H4 (cell line): ENCODE measurements around the gene PCDHGA3. TPM values are rescaled to one million over a fixed set of nuclear protein-coding genes. Genes with fewer than 3 reads are reported as not detected.
"Not testable (repeated sequence)": the region's sequence is repeated elsewhere in the genome, so short reads cannot be mapped to it uniquely, and the experiment has no call there.

ENCODE experiments used
- DNase-seq: peaks from one replicate; pipeline ENCODE4 v3.0.0-alpha.2; 2015; ENCODE audit warnings: low spot score
- total RNA-seq: library from RNA; depleted of rRNA; stranded (reverse); fragments of >200 nt; shearing (Covaris generic); gene quantifications from 2 replicates; pipeline ENCODE4 v1.2.3, GENCODE V29; 2014; rRNA removed

Gene PCDHGA3
- total RNA-seq, 1 experiment from 2014 or later: 11.5 TPM

DNA sequence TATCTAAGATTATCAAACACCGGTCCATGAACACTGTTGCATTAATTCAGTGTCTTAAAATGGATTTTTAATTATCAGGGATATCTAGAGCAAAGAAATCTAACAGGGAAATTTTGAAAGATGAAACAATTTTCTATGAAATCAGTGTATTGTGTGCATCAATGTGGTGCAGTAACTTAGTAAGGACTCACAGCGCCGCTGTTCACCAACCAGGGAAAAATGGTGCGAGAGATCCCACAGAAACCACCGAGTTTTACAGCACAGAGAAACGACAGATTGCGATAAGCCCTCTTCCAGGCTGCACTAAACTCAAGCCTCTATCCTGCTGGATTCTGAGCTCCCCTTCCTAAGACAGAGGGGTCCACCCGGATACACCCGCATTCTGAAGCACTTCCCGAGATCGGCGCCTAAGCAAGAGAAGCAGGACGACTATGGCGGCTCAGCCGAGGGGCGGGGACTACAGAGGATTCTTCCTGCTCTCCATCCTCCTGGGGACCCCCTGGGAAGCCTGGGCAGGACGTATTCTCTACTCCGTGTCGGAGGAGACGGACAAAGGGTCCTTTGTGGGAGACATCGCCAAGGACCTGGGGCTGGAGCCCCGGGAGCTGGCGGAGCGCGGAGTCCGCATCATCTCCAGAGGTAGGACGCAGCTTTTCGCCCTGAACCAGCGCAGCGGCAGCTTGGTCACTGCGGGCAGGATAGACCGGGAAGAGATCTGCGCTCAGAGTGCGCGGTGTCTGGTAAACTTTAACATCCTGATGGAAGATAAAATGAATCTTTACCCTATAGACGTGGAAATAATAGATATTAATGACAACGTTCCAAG lies 39.1 kb downstream of the PCDHGA3 start, which contains the start of gene PCDHGA7:
PCDHGA7 (plus strand) TSS at position 274 of the 826 bp plus-strand sequence; CDS start at position 432, 158 bp downstream.
- no peak for DNase-seq

GRCh38 chr5:141383345-141383744 lies 39.7 kb downstream of the PCDHGA3 start:
- no peak for DNase-seq

- DNase-seq: no peak
Measured at GRCh38 chr5:141384471-141385267, 41.0 kb downstream of the PCDHGA3 start.

DNA sequence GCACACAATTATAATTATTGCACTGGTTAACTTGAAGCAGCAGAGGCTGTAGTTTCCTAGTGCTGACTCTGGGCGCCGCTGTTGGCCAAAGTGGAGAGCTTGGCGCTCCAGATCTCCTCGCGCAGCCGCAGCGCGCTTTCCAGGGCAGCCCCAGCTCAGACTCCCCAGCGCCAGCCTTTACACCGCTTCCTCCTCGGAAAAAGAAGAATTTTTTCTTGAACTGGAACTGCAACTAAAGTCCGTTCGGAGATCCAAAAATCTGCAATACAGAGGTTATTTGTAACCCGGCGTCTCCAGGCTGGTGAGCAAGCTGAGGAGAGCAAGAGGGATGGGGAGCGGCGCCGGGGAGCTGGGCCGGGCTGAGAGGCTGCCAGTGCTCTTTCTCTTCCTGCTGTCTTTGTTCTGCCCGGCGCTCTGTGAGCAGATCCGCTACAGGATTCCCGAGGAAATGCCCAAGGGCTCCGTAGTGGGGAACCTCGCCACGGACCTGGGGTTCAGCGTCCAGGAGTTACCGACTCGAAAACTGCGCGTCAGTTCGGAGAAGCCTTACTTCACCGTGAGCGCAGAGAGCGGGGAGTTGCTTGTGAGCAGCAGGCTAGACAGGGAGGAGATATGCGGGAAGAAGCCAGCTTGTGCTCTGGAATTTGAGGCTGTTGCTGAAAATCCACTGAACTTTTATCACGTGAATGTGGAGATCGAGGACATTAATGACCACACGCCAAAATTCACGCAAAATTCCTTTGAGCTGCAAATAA lies 44.1 kb downstream of the PCDHGA3 start, which contains the start of gene PCDHGB4:
PCDHGB4 (plus strand) TSS at position 142 of the 755 bp plus-strand sequence; CDS start at position 329, 187 bp downstream.
- not testable (repeated sequence) for DNase-seq

- no peak for DNase-seq
Measured at GRCh38 chr5:141388661-141389060, 45.0 kb downstream of the PCDHGA3 start.

DNA sequence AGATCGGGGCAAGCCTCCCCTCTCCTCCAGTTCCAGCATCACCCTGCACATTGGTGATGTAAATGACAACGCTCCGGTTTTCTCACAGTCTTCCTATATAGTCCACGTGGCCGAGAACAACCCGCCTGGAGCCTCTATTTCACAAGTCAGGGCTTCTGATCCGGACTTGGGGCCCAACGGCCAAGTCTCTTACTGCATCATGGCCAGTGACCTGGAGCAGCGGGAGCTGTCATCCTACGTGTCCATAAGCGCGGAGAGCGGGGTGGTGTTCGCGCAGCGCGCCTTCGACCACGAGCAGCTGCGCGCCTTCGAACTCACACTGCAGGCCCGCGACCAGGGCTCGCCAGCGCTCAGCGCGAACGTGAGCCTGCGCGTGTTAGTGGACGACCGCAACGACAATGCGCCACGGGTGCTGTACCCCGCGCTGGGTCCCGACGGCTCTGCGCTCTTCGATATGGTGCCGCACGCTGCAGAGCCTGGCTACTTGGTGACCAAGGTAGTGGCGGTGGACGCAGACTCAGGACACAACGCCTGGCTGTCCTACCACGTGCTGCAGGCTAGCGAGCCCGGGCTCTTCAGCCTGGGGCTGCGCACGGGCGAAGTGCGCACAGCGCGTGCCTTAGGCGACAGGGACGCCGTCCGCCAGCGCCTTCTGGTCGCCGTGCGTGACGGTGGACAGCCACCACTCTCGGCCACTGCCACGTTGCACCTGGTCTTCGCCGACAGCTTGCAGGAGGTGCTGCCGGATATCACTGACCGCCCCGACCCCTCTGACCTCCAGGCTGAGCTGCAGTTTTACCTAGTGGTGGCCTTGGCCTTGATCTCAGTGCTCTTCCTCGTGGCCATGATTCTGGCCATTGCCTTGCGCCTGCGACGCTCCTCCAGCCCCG lies 45.8 kb downstream of the PCDHGA3 start:
- DNase-seq: no peak

DNA sequence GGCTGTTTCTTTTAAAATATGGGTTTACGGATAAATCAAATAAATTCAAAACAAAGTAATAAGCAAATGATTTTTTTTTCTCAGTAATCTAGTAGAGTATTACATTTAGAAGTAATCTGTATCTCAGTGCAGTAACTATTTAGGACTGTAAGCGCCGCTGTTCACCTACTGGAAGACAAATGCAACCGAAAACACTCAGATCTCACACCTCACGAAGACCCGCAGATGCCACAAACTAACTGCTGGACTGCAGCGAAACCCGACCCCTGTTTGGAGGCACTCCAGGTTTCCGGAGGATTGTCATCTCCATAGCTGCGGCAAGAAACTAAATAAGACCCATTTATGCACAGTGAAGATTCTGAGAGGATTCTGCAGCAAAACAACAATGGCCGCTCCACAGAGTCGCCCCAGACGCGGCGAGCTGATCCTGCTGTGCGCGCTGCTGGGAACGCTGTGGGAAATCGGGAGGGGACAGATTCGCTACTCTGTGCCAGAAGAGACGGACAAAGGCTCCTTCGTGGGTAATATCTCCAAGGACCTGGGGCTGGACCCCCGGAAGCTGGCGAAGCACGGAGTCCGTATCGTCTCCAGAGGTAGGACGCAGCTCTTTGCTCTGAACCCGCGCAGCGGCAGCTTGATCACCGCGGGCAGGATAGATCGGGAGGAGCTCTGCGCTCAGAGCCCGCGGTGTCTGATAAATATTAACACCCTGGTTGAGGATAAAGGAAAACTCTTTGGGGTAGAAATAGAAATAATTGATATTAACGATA lies 49.0 kb downstream of the PCDHGA3 start, which contains the start of gene PCDHGA8:
PCDHGA8 (plus strand) TSS at position 205 of the 770 bp plus-strand sequence; CDS start at position 386, 181 bp downstream.
- no peak for DNase-seq

GRCh38 chr5:141393267-141393666 lies 49.6 kb downstream of the PCDHGA3 start:
- no peak for DNase-seq

GRCh38 chr5:141394401-141395187 lies 51.0 kb downstream of the PCDHGA3 start:
- not testable (repeated sequence) for DNase-seq

Other genes starting within 250 kb of the PCDHGA3 start
- gene PCDHB2, start 249.2 kb upstream of the PCDHGA3 start, total RNA-seq: 15.0 and 26.2 TPM in 2 replicates
- gene PCDHB3, start 243.4 kb upstream of the PCDHGA3 start, total RNA-seq: 0.21 TPM in 2 replicates
- gene PCDHB4, start 222.0 kb upstream of the PCDHGA3 start, total RNA-seq: 0.21 TPM in 1 of 2 replicates, not detected in the other
- gene PCDHB5, start 208.6 kb upstream of the PCDHGA3 start, total RNA-seq: 1.0 and 1.2 TPM in 2 replicates
- 3.6 and 4.1 TPM in 2 replicates for gene PCDHB6, start 193.8 kb upstream of the PCDHGA3 start, total RNA-seq
- 5.1 and 6.9 TPM in 2 replicates for gene PCDHB7, start 171.2 kb upstream of the PCDHGA3 start, total RNA-seq
- gene PCDHB8, start 166.0 kb upstream of the PCDHGA3 start, total RNA-seq: 12.4 and 12.7 TPM in 2 replicates
- 3.3 and 3.7 TPM in 2 replicates for gene PCDHB16, start 161.4 kb upstream of the PCDHGA3 start, total RNA-seq
- 10.0 and 11.9 TPM in 2 replicates for gene PCDHB9, start 156.7 kb upstream of the PCDHGA3 start, total RNA-seq
- 2.9 and 4.5 TPM in 2 replicates for gene PCDHB10, start 151.5 kb upstream of the PCDHGA3 start, total RNA-seq
- gene PCDHB11, start 144.2 kb upstream of the PCDHGA3 start, total RNA-seq: 4.5 and 5.6 TPM in 2 replicates
- gene PCDHB12, start 135.1 kb upstream of the PCDHGA3 start, total RNA-seq: 5.2 and 5.6 TPM in 2 replicates
- 1.2 and 2.0 TPM in 2 replicates for gene PCDHB13, start 129.9 kb upstream of the PCDHGA3 start, total RNA-seq
- 5.6 and 6.2 TPM in 2 replicates for gene PCDHB14, start 120.5 kb upstream of the PCDHGA3 start, total RNA-seq
- 0.16 and 2.1 TPM in 2 replicates for gene PCDHB15, start 98.4 kb upstream of the PCDHGA3 start, total RNA-seq
- not detected in 2 replicates for gene SLC25A2, start 39.8 kb upstream of the PCDHGA3 start, total RNA-seq
- gene TAF7, start 23.0 kb upstream of the PCDHGA3 start, total RNA-seq: 51.2 and 74.8 TPM in 2 replicates
- 0.51 and 1.6 TPM in 2 replicates for gene PCDHGA1, start 13.3 kb upstream of the PCDHGA3 start, total RNA-seq
- gene PCDHGA2, start 5.1 kb upstream of the PCDHGA3 start, total RNA-seq: 0.99 and 1.6 TPM in 2 replicates
- gene PCDHGB1, start 6.3 kb downstream of the PCDHGA3 start, total RNA-seq: 0.43 and 3.1 TPM in 2 replicates
- gene PCDHGA4, start 11.2 kb downstream of the PCDHGA3 start, total RNA-seq: 0.74 and 0.97 TPM in 2 replicates
- gene PCDHGB2, start 16.2 kb downstream of the PCDHGA3 start, total RNA-seq: 1.6 and 1.9 TPM in 2 replicates
- 0.49 and 0.50 TPM in 2 replicates for gene PCDHGA5, start 20.3 kb downstream of the PCDHGA3 start, total RNA-seq
- gene PCDHGB3, start 26.4 kb downstream of the PCDHGA3 start, total RNA-seq: 0.87 and 1.2 TPM in 2 replicates
- gene PCDHGA6, start 30.1 kb downstream of the PCDHGA3 start, total RNA-seq: 0.97 and 1.5 TPM in 2 replicates
- gene PCDHGA7, start 38.9 kb downstream of the PCDHGA3 start, total RNA-seq: 0.27 and 0.29 TPM in 2 replicates
- 0.16 and 0.21 TPM in 2 replicates for gene PCDHGB4, start 43.9 kb downstream of the PCDHGA3 start, total RNA-seq
- 0.39 and 0.74 TPM in 2 replicates for gene PCDHGA8, start 48.8 kb downstream of the PCDHGA3 start, total RNA-seq
- 0.04 and 0.43 TPM in 2 replicates for gene PCDHGB5, start 54.1 kb downstream of the PCDHGA3 start, total RNA-seq
- gene PCDHGA9, start 58.9 kb downstream of the PCDHGA3 start, total RNA-seq: 1.1 and 1.8 TPM in 2 replicates
- 0.02 and 0.33 TPM in 2 replicates for gene PCDHGB6, start 64.2 kb downstream of the PCDHGA3 start, total RNA-seq
- gene PCDHGA10, start 69.2 kb downstream of the PCDHGA3 start, total RNA-seq: 1.4 and 1.9 TPM in 2 replicates
- gene PCDHGB7, start 73.8 kb downstream of the PCDHGA3 start, total RNA-seq: 0.58 and 1.4 TPM in 2 replicates
- gene PCDHGA11, start 77.2 kb downstream of the PCDHGA3 start, total RNA-seq: 0.66 and 1.3 TPM in 2 replicates
- 0.14 and 0.76 TPM in 2 replicates for gene PCDHGA12, start 86.7 kb downstream of the PCDHGA3 start, total RNA-seq
- gene PCDHGC3, start 132.1 kb downstream of the PCDHGA3 start, total RNA-seq: 50.8 and 61.5 TPM in 2 replicates
- gene PCDHGC4, start 141.2 kb downstream of the PCDHGA3 start, total RNA-seq: 0.10 TPM in 1 of 2 replicates, not detected in the other
- 0.06 and 0.18 TPM in 2 replicates for gene PCDHGC5, start 145.3 kb downstream of the PCDHGA3 start, total RNA-seq